Ureter (tissue), 1 donor: Measurements from ENCODE around the gene TBC1D16. TPM values are rescaled to one million over a fixed set of nuclear protein-coding genes. Genes with fewer than 3 reads are reported as not detected.

ENCODE experiments used
- DNase-seq: peaks from one replicate; pipeline ENCODE4 v3.0.0-alpha.2; 2020; ENCODE audit warnings: low spot score
- total RNA-seq: library from RNA; stranded (reverse); gene quantifications from one replicate; pipeline ENCODE4 v1.2.4, GENCODE V29; 2023
- donor health status: DM: yes; HTN: yes; CAD: no.

The TBC1D16 gene
- total RNA-seq, 1 donor from 2014 or later, result 37.0 TPM

- no peak for DNase-seq
Measured at GRCh38 chr17:79891113-79891730, 144.4 kb downstream of the TBC1D16 start.

- no peak for DNase-seq
Measured at GRCh38 chr17:79890706-79891105, 145.0 kb downstream of the TBC1D16 start.

DNA sequence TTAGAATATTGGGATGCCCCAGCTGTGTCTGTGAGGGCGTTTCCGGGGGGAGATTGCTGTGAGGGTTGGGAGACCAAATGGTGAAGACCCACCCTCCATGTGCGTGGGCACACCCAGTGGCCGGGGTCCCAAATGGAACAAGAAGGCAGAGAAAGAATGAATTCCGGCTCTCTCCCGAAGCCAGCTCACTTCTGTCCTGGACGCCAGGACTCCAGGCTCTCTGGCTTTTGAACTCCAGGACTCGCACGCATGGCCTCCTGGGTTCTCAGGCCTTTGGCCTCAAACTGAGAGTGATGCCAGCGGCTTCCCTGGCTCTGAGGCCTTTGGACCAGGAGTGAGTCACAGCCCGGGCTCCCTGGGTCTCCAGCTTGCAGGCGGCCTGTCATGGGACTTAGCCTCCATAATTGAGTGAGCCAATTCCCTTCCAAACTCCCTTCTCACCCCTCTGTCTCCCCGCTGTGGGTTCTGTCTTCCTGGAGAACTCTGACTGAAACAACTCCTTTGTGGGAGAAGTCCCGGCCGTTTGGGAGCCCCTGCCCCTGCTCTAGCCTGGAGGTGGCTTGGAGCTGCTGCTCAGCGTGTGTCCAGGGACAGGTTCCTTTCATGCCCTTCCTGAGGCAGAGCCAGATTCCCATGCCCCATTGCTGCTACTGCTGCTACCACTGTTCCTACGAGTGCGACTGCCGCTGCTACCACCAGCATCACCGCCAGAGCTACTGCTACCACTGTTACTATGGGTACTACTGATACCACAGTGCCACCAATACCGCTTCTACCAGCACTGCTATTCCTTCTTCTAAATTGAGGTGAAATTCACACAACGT is 146.6 kb downstream of the TBC1D16 start:
- no peak for DNase-seq

- no peak for DNase-seq
Measured at GRCh38 chr17:79888009-79888540, 147.6 kb downstream of the TBC1D16 start.

DNA sequence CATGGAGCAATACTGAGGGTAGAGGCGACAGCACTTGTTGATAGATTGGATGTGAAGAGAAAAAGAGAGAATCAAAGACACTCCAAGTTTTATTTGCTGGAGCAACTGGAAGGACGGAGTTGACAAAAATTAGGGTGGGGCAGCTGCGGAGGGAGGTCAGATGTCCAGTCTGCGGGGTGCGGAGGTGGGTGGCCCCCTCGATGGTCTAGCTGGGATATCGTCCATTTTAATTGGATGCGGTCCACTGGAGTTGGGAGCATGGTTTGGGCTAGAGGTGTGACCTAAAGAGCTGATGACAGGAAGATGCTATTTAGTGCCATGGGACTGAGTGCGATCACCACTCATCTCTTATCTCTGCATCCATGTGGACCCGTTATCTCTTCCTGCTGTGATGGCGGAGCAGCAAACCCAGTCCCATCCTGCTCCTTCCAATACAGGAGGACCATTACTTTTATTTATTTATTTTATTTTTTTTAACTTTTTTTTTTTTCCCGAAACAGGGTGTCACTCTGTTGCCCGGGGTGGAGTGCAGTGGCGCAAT is 148.2 kb downstream of the TBC1D16 start:
- no peak for DNase-seq

- no peak for DNase-seq
Measured at GRCh38 chr17:79883202-79883601, 152.5 kb downstream of the TBC1D16 start.

Other genes starting within 250 kb of the TBC1D16 start
- 6.5 TPM for gene CBX8, start 238.8 kb downstream of the TBC1D16 start, total RNA-seq
- 36.7 TPM for gene CBX4, start 196.4 kb downstream of the TBC1D16 start, total RNA-seq
- 12.4 TPM for gene CCDC40, start 770 bp upstream of the TBC1D16 start, total RNA-seq
- gene GAA, start 65.7 kb upstream of the TBC1D16 start, total RNA-seq, result 60.7 TPM
- 84.8 TPM for gene EIF4A3, start 111.3 kb upstream of the TBC1D16 start, total RNA-seq
- gene CARD14, start 134.2 kb upstream of the TBC1D16 start, total RNA-seq, result 19.3 TPM
- 64.1 TPM for gene SGSH, start 184.5 kb upstream of the TBC1D16 start, total RNA-seq
- 25.5 TPM for gene SLC26A11, start 184.6 kb upstream of the TBC1D16 start, total RNA-seq
- gene RNF213, start 225.0 kb upstream of the TBC1D16 start, total RNA-seq, result 221 TPM